ENCODE results near the gene CALN1. TPM values are rescaled to one million over a fixed set of nuclear protein-coding genes. Genes with fewer than 3 reads are reported as not detected.

Gene CALN1
- total RNA-seq, 1 donor from 2014 or later, result not detected

DNA sequence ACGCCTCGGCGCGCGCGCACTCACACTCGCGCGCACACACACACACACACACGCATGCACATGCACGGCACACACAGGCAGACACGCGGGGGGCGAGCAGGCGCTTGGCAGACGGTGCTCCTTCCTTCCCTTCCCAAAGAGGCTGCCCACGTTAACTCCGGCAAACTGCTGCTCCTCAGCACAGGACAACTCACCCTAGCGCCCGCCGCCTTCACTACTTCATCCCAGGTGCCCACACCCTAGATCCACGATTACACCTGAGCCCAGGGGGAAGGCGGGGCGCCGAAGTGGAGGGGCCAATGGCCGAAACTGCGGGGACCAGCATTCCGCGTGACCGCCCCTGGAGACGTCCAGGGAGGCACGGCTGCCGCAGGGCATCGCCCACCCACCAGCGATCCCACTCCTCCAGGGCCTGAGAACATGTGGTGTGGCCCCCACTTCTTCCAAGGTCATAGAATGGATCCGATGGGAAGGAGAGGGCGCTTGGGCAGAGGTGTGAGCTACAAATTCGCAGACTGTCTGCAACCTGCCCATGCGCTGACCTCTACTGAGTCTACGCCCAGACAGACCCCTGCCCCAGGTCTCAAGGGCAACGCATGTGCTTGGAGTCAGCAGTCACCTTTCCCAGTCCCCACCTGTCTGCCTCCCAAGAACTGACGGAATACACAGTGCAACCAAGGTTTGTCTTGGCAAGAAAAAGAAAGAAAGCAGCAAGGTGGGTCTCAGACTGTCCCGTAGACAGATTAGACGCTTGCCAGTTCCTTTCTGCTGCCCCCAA lies 74.6 kb downstream of the CALN1 start:
- H3K27me3 ChIP-seq (ENCODE audit: control insufficient read depth, insufficient read depth, low read length), result peaks cover 1% of the 10 kb centered on the region
- no peak for DNase-seq (ENCODE audit: low read depth)
- no peak overlapping the region for H3K4me3 ChIP-seq (ENCODE audit: low read depth, low read length)
- FAIRE-seq, result no peak
- no peaks in the 10 kb centered on the region for H3K36me3 ChIP-seq (ENCODE audit: control insufficient read depth, insufficient read depth, low read length)
- TF ChIP-seq, protein P1, sequence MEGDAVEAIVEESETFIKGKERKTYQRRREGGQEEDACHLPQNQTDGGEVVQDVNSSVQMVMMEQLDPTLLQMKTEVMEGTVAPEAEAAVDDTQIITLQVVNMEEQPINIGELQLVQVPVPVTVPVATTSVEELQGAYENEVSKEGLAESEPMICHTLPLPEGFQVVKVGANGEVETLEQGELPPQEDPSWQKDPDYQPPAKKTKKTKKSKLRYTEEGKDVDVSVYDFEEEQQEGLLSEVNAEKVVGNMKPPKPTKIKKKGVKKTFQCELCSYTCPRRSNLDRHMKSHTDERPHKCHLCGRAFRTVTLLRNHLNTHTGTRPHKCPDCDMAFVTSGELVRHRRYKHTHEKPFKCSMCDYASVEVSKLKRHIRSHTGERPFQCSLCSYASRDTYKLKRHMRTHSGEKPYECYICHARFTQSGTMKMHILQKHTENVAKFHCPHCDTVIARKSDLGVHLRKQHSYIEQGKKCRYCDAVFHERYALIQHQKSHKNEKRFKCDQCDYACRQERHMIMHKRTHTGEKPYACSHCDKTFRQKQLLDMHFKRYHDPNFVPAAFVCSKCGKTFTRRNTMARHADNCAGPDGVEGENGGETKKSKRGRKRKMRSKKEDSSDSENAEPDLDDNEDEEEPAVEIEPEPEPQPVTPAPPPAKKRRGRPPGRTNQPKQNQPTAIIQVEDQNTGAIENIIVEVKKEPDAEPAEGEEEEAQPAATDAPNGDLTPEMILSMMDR (IDR thresholded peaks at IDR 0.05; ENCODE audit: insufficient read depth, low read length, severe bottlenecking), result no peak

DNA sequence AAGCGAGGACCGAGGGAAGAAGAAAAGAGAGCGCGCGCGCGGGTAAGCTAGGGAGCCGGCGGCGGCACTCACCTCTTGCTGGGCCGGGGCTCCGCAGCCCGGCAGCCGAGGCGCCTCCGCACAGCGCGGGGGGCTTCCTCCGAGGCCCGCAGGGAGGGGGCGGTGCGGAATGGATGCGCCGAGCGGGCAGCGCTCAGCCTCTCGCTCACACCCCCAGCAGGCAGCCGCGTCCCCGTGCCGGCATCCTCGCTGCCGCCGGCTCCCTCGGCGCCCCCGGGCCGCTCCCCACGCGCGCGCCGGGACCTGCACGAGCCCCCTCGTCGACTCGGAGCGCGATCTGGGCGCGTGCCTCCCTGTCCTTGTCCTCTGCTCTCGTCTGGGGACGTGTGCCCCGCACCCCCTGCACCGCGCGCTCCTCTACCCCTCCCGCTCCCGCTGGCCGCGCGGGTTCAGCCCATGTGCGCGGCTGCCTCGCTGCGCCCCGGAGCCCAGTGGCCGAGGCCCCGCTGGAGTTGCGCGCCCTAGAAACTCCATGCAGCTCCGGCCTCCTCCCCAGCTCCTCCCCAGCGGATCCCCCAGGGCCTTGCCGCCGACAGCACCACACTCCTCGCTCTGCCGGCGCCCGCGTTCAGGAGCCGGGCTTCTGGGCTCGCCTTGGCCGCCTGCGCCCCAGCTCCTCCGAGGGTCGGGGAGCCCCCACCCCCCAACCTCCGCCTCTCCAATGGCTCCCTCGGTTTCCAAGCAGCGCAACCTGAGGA lies 75.3 kb downstream of the CALN1 start:
- DNase-seq (ENCODE audit: low read depth) (no peak), FAIRE-seq (no peak)
- no peak overlapping the region for H3K4me3 ChIP-seq (ENCODE audit: low read depth, low read length)
- H3K27me3 ChIP-seq (ENCODE audit: control insufficient read depth, insufficient read depth, low read length), result peaks cover 1% of the 10 kb centered on the region
- TF ChIP-seq, protein P1 (IDR thresholded peaks at IDR 0.05; ENCODE audit: insufficient read depth, low read length, severe bottlenecking), result no peak
- no peaks in the 10 kb centered on the region for H3K36me3 ChIP-seq (ENCODE audit: control insufficient read depth, insufficient read depth, low read length)

DNA sequence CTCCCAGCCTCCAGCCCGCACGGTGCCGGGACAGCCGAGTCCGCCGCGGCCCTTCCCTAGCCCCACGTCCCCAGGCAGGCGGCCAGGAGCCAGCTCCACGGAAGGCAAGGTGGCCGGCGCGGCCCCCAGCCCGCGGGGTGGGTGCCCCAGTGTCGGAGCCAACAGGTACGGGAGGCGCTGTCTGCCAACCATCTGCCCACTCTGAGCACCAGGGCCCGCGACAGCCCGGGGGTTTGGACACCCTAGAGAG lies 75.8 kb downstream of the CALN1 start:
- Histone ChIP-seq H3K27me3 (ENCODE audit: control insufficient read depth, insufficient read depth, low read length) (peaks cover 1% of the 10 kb centered on the region), H3K36me3 (ENCODE audit: control insufficient read depth, insufficient read depth, low read length) (no peaks in the 10 kb centered on the region), H3K4me3 (ENCODE audit: low read depth, low read length) (no peak overlapping the region)
- FAIRE-seq (no peak), DNase-seq (ENCODE audit: low read depth) (no peak)
- TF ChIP-seq, protein P1 (IDR thresholded peaks at IDR 0.05; ENCODE audit: insufficient read depth, low read length, severe bottlenecking), result no peak

DNA sequence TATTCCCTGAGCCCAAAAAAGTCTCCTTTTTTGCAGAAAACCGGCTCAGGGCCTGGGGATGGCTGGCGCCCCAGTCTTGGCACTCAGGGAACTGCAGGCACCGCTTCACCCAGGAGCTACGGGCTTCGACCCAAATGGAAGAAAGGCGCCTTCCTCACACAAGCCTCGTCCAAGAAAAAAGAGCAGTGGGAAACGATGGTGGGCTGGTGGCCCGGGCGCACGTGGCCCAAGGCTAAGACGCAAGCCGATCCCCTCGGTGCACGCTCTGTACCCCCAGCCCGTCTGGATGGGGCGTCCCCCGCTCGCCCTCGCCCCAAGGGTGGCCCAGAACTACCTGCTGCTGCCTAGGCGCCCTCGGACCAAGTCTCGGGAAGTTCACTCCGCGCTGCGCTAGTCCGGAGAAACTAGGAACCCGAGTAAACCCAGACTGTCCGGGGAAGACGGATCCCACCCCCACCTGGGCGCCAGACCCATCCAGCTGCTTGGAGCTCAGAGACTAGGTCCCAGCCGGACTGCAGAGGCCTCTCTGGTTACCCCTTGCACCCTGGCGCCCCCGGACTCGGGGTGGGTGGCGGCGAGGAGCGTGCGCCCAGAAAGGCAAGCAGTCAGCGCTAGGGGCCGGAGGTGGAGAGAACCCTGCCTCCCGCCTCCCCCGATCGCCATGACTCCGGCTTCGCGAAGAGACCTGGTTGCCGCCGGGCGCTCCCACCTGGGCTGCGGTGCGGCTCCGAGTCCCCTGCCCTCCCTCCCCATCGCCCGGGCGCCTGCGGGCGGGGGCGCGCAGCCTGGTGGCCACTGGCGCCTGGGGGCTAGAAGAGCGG lies 76.4 kb downstream of the CALN1 start:
- DNase-seq (ENCODE audit: low read depth), result no peak
- no peak overlapping the region for H3K4me3 ChIP-seq (ENCODE audit: low read depth, low read length)
- no peaks in the 10 kb centered on the region for H3K36me3 ChIP-seq (ENCODE audit: control insufficient read depth, insufficient read depth, low read length)
- H3K27me3 ChIP-seq (ENCODE audit: control insufficient read depth, insufficient read depth, low read length), result peaks cover 1% of the 10 kb centered on the region
- no peak for FAIRE-seq
- TF ChIP-seq, protein P1 (IDR thresholded peaks at IDR 0.05; ENCODE audit: insufficient read depth, low read length, severe bottlenecking), result no peak

DNA sequence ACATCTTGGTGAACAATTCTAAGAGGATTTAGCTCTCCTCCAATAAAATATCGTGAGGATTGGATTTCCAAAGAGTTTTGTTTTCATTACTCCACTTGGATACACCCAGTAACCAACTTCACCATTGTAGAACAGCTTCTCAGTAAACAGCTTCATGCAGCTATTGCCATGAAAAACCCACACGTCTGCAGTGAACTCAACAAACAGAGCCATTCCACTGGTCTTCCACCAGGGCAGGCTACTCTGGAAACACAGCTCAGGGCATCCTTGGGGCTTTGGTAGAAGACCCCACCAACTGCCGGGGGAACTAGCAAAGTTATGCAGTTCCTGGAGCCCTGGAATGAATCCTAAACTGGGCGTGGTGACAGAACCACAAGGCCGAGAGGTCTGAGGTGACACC lies 77.4 kb downstream of the CALN1 start:
- TF ChIP-seq, protein P1 (IDR thresholded peaks at IDR 0.05; ENCODE audit: insufficient read depth, low read length, severe bottlenecking), result no peak
- Histone ChIP-seq H3K36me3 (ENCODE audit: control insufficient read depth, insufficient read depth, low read length) (no peaks in the 10 kb centered on the region), H3K4me3 (ENCODE audit: low read depth, low read length) (no peak overlapping the region), H3K27me3 (ENCODE audit: control insufficient read depth, insufficient read depth, low read length) (peaks cover 1% of the 10 kb centered on the region)
- DNase-seq (ENCODE audit: low read depth) (no peak), FAIRE-seq (no peak)
